ENCODE results near the gene S1PR4.

DNA sequence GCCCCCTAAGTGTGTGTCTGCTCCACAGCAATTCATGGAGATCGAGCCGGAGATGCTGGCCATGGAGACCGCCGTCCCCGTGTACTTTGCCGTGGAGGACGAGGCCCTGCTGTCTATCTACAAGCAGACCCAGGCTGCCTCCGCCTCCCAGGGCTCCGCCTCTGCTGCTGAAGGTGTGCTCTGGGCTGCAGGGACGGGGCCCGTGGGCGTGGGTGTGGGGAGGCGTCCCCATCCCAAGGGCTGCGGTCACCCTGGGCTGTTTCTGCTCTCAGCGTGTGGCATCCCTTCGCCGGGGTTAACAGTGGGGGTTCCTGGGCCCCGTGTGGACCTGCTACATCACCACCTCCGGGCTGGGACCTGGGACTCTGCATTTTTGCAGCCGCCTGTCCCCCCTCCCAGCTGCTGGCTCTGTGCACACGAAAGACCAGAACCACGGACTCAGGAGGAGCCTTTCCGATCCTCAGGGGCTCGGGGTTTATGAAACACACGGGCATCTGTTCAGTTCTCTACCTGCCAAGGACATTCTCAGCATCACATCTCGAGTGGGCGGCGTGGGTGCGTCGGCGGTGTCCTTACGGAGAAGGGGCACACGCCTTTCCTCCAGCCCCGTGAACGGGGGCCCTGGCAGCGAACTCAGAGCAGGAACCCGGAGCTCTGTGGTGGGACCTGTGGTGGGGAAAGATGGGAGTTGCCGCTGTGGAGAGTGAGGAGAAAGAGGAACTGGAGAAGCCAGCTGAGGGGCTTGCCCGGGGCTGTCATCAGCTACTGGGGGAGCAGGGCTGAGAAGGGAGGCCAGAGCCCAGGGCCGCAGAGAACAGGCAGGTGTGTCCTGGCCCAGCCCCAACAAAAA is 14.9 kb downstream of the S1PR4 start:
- TF ChIP-seq, protein P1, sequence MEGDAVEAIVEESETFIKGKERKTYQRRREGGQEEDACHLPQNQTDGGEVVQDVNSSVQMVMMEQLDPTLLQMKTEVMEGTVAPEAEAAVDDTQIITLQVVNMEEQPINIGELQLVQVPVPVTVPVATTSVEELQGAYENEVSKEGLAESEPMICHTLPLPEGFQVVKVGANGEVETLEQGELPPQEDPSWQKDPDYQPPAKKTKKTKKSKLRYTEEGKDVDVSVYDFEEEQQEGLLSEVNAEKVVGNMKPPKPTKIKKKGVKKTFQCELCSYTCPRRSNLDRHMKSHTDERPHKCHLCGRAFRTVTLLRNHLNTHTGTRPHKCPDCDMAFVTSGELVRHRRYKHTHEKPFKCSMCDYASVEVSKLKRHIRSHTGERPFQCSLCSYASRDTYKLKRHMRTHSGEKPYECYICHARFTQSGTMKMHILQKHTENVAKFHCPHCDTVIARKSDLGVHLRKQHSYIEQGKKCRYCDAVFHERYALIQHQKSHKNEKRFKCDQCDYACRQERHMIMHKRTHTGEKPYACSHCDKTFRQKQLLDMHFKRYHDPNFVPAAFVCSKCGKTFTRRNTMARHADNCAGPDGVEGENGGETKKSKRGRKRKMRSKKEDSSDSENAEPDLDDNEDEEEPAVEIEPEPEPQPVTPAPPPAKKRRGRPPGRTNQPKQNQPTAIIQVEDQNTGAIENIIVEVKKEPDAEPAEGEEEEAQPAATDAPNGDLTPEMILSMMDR (IDR thresholded peaks at IDR 0.05) = no peak
- TF ChIP-seq EZH2 (IDR thresholded peaks at IDR 0.05; ENCODE audit: borderline replicate concordance, insufficient read depth, low read depth, low read length, poor library complexity, severe bottlenecking) = no peak

Measured in B cell (primary cell).